ENCODE results near the gene SPCS2. TPM values are rescaled to one million over a fixed set of nuclear protein-coding genes. Genes with fewer than 3 reads are reported as not detected.

Gene SPCS2
- polyA plus RNA-seq, 1 of the 3 experiments (the other 2 are of a cell fraction), result 49.1 TPM

DNA sequence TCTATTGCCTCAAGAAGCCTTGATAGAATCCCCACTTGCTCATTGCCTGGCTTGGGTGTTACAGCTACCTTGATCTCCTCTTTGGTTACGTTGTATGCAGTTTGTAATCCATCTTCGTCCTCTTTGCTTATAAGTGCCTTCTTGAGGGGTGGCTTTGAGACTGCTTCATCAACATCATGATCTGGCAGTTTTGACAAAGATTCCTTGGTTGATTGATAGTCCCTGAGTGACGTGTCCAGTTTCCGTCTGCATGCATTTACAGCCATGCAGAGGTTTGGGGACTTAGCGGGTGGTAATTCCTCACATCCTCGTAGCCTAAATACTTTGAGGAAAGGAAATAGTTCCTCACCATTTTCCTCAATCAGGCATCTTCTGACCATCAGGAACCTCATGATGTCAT is 62.8 kb downstream of the SPCS2 start:
- POLR2A ChIA-PET, result no interaction called here
- peaks cover 3 to 29% of the 10 kb centered on the region in 2 experiments for H3K36me3 ChIP-seq (replicated peaks in 1 of 2; ENCODE audit: control insufficient read depth in 1 of 2, insufficient read depth in 2 of 2, low read length in 1 of 2)
- H3K9me2 ChIP-seq, result no peaks in the 10 kb centered on the region
- H4K20me1 ChIP-seq (ENCODE audit: insufficient read depth), result no peaks in the 10 kb centered on the region
- H3K4me2 ChIP-seq, result no peak overlapping the region
- H3K9me3 ChIP-seq, result no peaks in the 10 kb centered on the region
- TF ChIP-seq MXI1 (IDR thresholded peaks at IDR 0.05; ENCODE audit: low read depth, low read length) (no peak), SMC3 (IDR thresholded peaks at IDR 0.05; ENCODE audit: low read depth, low read length) (no peak), GATA2 (CRISPR knock-in tag; IDR thresholded peaks at IDR 0.05) (no peak), ELF1 (IDR thresholded peaks at IDR 0.05) (no peak), NFIC (IDR thresholded peaks at IDR 0.05; ENCODE audit: borderline replicate concordance) (no peak), FOXM1 (IDR thresholded peaks at IDR 0.05; ENCODE audit: low read depth) (no peak), FOXJ3 (CRISPR knock-in tag; IDR thresholded peaks at IDR 0.05) (no peak), EZH2phosphoT487 (IDR thresholded peaks at IDR 0.05; ENCODE audit: borderline replicate concordance, low read depth) (no peak), GABPA (IDR thresholded peaks at IDR 0.05; ENCODE audit: low read depth) (no peak), TAF1 (IDR thresholded peaks at IDR 0.05; ENCODE audit: borderline replicate concordance, low read depth, low read length) (no peak), USF2 (IDR thresholded peaks at IDR 0.05; ENCODE audit: borderline replicate concordance, low read depth, low read length) (no peak), RXRA (IDR thresholded peaks at IDR 0.05; ENCODE audit: borderline replicate concordance, low read depth) (no peak), EP300 (IDR thresholded peaks at IDR 0.05; ENCODE audit: borderline replicate concordance in 1 of 2, low read depth in 1 of 2, low read length in 1 of 2) (no peak), CTCF (IDR thresholded peaks at IDR 0.05) (no peak), TEAD4 (IDR thresholded peaks at IDR 0.05; ENCODE audit: borderline replicate concordance, insufficient read depth) (no peak)
- H2AFZ ChIP-seq (ENCODE audit: low read depth), result no peak overlapping the region
- peaks cover 0 to 9% of the 10 kb centered on the region in 2 experiments; a peak in 2 of 4 replicates for H3K4me1 ChIP-seq (ENCODE audit: control insufficient read depth in 1 of 2, insufficient read depth in 2 of 2, low read depth in 1 of 2, low read length in 1 of 2)
- no peak overlapping the region for H3K27ac ChIP-seq (ENCODE audit: low read depth in 2 of 2, low read length in 1 of 2)
- peaks cover 8% of the 10 kb centered on the region for H3F3A ChIP-seq (replicated peaks; ENCODE audit: insufficient read depth)
- CTCF ChIA-PET, result interaction anchor here (0.6 to 9.4 kb wide), 6 partner anchors 12 to 237 kb away, joined by 3 to 65 read pairs (median 4); no protein-coding TSS in a partner anchor
- H3K9ac ChIP-seq, result no peak overlapping the region
- H3K27me3 ChIP-seq (ENCODE audit: insufficient read depth), result no peaks in the 10 kb centered on the region
- WGBS (ENCODE audit: low lambda C conversion rate), result 93% methylated on average over 6 of the region's 6 CpGs
- DNase-seq, result no peak
- no peak overlapping the region for H3K4me3 ChIP-seq (ENCODE audit: low read depth in 2 of 2, low read length in 1 of 2)
- H3K79me2 ChIP-seq (ENCODE audit: insufficient read depth), result no peaks in the 10 kb centered on the region

DNA sequence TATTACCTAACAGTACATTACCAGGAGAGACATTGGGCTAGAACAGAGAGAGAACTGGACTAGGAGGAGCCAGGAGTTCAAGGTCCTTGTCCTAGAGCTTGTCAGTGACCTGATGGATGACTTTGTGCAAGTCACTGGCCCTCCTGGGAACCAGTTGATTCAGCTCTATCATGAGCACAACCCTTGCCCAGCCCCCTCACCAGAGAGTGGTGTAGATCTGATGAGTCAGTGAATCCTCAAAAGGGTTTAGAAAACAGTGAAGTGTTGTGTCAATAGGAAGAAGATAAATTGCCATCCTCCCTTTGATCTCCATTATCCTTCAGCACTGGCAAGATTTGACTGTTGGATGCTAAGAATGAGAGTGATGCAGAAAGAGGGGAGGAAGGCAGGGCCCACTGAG is 64.0 kb downstream of the SPCS2 start:
- DNase-seq, result no peak
- Histone ChIP-seq H3K9ac (no peak overlapping the region), H3F3A (replicated peaks; ENCODE audit: insufficient read depth) (peaks cover 8% of the 10 kb centered on the region), H3K4me3 (ENCODE audit: low read depth in 2 of 2, low read length in 1 of 2) (no peak overlapping the region), H3K27ac (ENCODE audit: low read depth in 2 of 2, low read length in 1 of 2) (peak overlapping the region in 1 of 2 experiments; percentile 63; a peak in 1 of 4 replicates), H3K4me2 (0 out of 2 replicates have a peak overlapping the region, but pooled peaks have one; percentile 15), H3K9me3 (no peaks in the 10 kb centered on the region), H3K9me2 (no peaks in the 10 kb centered on the region), H2AFZ (ENCODE audit: low read depth) (no peak overlapping the region), H3K4me1 (ENCODE audit: control insufficient read depth in 1 of 2, insufficient read depth in 2 of 2, low read depth in 1 of 2, low read length in 1 of 2) (peaks cover 0 to 9% of the 10 kb centered on the region in 2 experiments; a peak in 2 of 4 replicates), H3K36me3 (replicated peaks in 1 of 2; ENCODE audit: control insufficient read depth in 1 of 2, insufficient read depth in 2 of 2, low read length in 1 of 2) (peaks cover 3 to 21% of the 10 kb centered on the region in 2 experiments), H4K20me1 (ENCODE audit: insufficient read depth) (no peaks in the 10 kb centered on the region), H3K79me2 (ENCODE audit: insufficient read depth) (no peaks in the 10 kb centered on the region), H3K27me3 (ENCODE audit: insufficient read depth) (no peaks in the 10 kb centered on the region)
- POLR2A ChIA-PET, result no interaction called here
- CTCF ChIA-PET, result interaction anchor here (1.0 to 9.4 kb wide), 4 partner anchors 11 to 236 kb away, joined by 3 to 65 read pairs (median 13); no protein-coding TSS in a partner anchor
- TF ChIP-seq PBX3 (IDR thresholded peaks at IDR 0.05), result peak; percentile 42
- TF ChIP-seq CTCF (IDR thresholded peaks at IDR 0.05), result no peak
